Bronchial epithelial cell (primary cell): ENCODE measurements around the gene GRID2. TPM values are rescaled to one million over a fixed set of nuclear protein-coding genes. Genes with fewer than 3 reads are reported as not detected.
"Not testable (repeated sequence)": the region's sequence is repeated elsewhere in the genome, so short reads cannot be mapped to it uniquely, and the experiment has no call there.

Experiments
- DNase-seq: peaks from one replicate; pipeline ENCODE4 v3.0.0-alpha.2; 2010; ENCODE audit warnings: low read depth
- FAIRE-seq: peaks from 2 replicates; lab custom pipeline; 2011; peaks lifted over from hg19 to GRCh38; lab: Jason Lieb, UNC
- H3K27me3 ChIP-seq: 2 replicates; pipeline ENCODE4 v1.5.1; 2011; ENCODE audit warnings: low read length; ENCODE audit not compliant: control insufficient read depth, insufficient read depth
- H3K36me3 ChIP-seq: 2 replicates; pipeline ENCODE4 v1.5.1; 2011; ENCODE audit warnings: low read length; ENCODE audit not compliant: control insufficient read depth, insufficient read depth
- H3K4me3 ChIP-seq: 2 replicates; pipeline ENCODE4 v1.5.1; 2011; ENCODE audit warnings: mild to moderate bottlenecking, low read depth, low read length, control low read depth
- CTCF ChIP-seq: IDR thresholded peaks from 2 replicates; pipeline ENCODE4 v1.5.1; 2011; ENCODE audit warnings: mild to moderate bottlenecking, moderate library complexity, low read length, control low read depth, inconsistent platforms; ENCODE audit not compliant: insufficient read depth, severe bottlenecking
- total RNA-seq: library from RNA; depleted of rRNA; stranded (reverse); fragments of >200 nt; gene quantifications from 2 replicates; pipeline ENCODE4 v1.2.1, GENCODE V29; 2014

GRID2 gene
- total RNA-seq, 1 donor from 2014 or later, result not detected

DNA sequence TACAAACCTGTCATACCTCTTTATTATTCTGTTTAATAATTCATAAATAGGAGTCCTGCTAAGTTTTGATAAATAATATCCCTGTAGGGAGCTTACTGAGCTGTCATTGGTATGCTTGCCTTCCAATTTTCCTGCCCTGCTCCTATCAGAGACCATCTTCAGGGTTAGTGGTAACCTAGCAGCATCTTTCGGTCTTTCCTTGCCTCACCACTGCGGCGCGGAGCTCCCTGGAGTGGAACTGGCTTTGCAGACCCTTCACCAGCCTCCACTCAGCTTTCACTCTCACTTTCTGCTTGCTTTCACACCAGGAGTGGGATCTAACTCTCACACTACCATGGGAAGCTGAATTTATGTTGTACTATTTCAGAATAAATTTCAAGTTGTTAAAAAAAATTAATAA is 1043.1 kb downstream of the GRID2 start:
- FAIRE-seq (no peak), DNase-seq (no peak)
- TF ChIP-seq CTCF, result no peak
- Histone ChIP-seq H3K36me3 (no peaks in the 10 kb centered on the region), H3K27me3 (no peaks in the 10 kb centered on the region), H3K4me3 (no peak overlapping the region)

GRCh38 chr4:93348896-93349295 is 1045.1 kb downstream of the GRID2 start:
- no peak for TF ChIP-seq CTCF
- FAIRE-seq (no peak), DNase-seq (no peak)
- Histone ChIP-seq H3K4me3 (no peak overlapping the region), H3K36me3 (no peaks in the 10 kb centered on the region), H3K27me3 (no peaks in the 10 kb centered on the region)

GRCh38 chr4:93351846-93352245 is 1048.1 kb downstream of the GRID2 start:
- Histone ChIP-seq H3K27me3 (no peaks in the 10 kb centered on the region), H3K36me3 (no peaks in the 10 kb centered on the region), H3K4me3 (no peak overlapping the region)
- no peak for FAIRE-seq
- no peak for TF ChIP-seq CTCF
- no peak for DNase-seq

GRCh38 chr4:93355411-93355810 is 1051.6 kb downstream of the GRID2 start:
- no peaks in the 10 kb centered on the region for H3K36me3 ChIP-seq
- FAIRE-seq (no peak), DNase-seq (peak; percentile 49)
- no peaks in the 10 kb centered on the region for H3K27me3 ChIP-seq
- no peak overlapping the region for H3K4me3 ChIP-seq
- TF ChIP-seq CTCF, result no peak

DNA sequence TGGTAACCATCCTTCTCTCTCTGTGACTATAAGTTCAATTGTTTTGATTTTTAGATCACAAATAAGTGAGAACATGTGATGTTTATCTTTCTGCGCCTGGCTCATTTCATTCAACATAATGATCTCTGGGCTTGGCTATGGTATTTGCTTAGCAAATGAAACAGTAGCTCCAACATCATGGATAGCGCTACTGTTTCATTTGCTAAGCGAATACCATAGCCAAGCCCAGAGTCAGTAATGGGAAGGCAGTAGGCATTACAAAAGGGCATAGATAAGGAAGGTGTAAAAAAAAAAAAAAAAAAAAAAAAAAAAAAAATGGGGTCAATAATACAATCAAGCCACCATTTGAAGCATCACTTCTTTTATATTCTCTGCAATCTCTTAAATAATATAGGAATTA is 1055.8 kb downstream of the GRID2 start:
- FAIRE-seq (no peak), DNase-seq (no peak)
- no peaks in the 10 kb centered on the region for H3K36me3 ChIP-seq
- no peak for TF ChIP-seq CTCF
- H3K27me3 ChIP-seq, result no peaks in the 10 kb centered on the region
- H3K4me3 ChIP-seq, result no peak overlapping the region

GRCh38 chr4:93366169-93366755 is 1062.5 kb downstream of the GRID2 start:
- H3K4me3 ChIP-seq, FAIRE-seq, H3K27me3 ChIP-seq, H3K36me3 ChIP-seq, DNase-seq: not testable (repeated sequence)
